SK-N-MC (cell line): ENCODE data around the gene ZMYND8.

Source experiments
- DNase-seq: peaks from one replicate; pipeline ENCODE4 v3.0.0-alpha.2; 2011; ENCODE audit warnings: low read depth, low spot score
- H3K27ac ChIP-seq: fragments of 200-600 bp; sonication (generic); 2 replicates; pipeline ENCODE4 v1.5.1; 2016; ENCODE audit warnings: mixed run types
- H3K36me3 ChIP-seq: fragments of 200-600 bp; sonication (generic); 2 replicates; pipeline ENCODE4 v1.6.1; 2017; ENCODE audit warnings: antibody characterized with exemption, low read length, mixed read lengths; ENCODE audit not compliant: insufficient read depth
- H3K4me3 ChIP-seq: fragments of 200-600 bp; sonication (generic); 2 replicates; pipeline ENCODE4 v1.5.1; 2016
- H3K9ac ChIP-seq: fragments of 200-600 bp; sonication (generic); 2 replicates; pipeline ENCODE4 v1.8.0; 2017; ENCODE audit warnings: mixed run types, mixed read lengths; ENCODE audit not compliant: insufficient read length
- H3K9me3 ChIP-seq: fragments of 200-600 bp; sonication (generic); 2 replicates; pipeline ENCODE4 v1.6.1; 2017; ENCODE audit warnings: low read depth, mild to moderate bottlenecking, antibody characterized with exemption, low read length, moderate library complexity, mixed read lengths
- EZH2 ChIP-seq: fragments of 200-600 bp; sonication (generic); IDR thresholded peaks from one replicate; pipeline ENCODE4 v1.6.1; 2017; ENCODE audit warnings: antibody characterized with exemption
- FOXP2 ChIP-seq: optimal IDR thresholded peaks from 2 replicates; pipeline ENCODE3; 2011; ENCODE audit warnings: mild to moderate bottlenecking, moderate library complexity; ENCODE audit not compliant: insufficient read depth; ENCODE audit errors: extremely low read length, control extremely low read depth
- POLR2AphosphoS5 ChIP-seq: IDR thresholded peaks from 2 replicates; pipeline ENCODE4 v1.6.1; 2012; ENCODE audit warnings: mild to moderate bottlenecking, low read depth, low read length, borderline replicate concordance

The ZMYND8 gene

GRCh38 chr20:47355489-47356219 is 845 bp downstream of the ZMYND8 start:
- H3K4me3 ChIP-seq, result peak overlapping the region; percentile 81
- TF ChIP-seq FOXP2 (no peak), POLR2AphosphoS5 (no peak), EZH2 (no peak)
- H3K36me3 ChIP-seq, result peaks cover 7% of the 10 kb centered on the region; the same call in 1 of the 2 replicates
- no peak for DNase-seq
- H3K27ac ChIP-seq, result peak overlapping the region; percentile 93
- no peaks in the 10 kb centered on the region for H3K9me3 ChIP-seq
- H3K9ac ChIP-seq, result peak overlapping the region; percentile 86

GRCh38 chr20:47354714-47355488 is 1.6 kb downstream of the ZMYND8 start:
- DNase-seq, result no peak
- no peaks in the 10 kb centered on the region for H3K9me3 ChIP-seq
- peak overlapping the region; percentile 93 for H3K27ac ChIP-seq
- H3K9ac ChIP-seq, result peak overlapping the region; percentile 86
- H3K4me3 ChIP-seq, result peak overlapping the region; percentile 81
- peaks cover 7% of the 10 kb centered on the region for H3K36me3 ChIP-seq
- TF ChIP-seq POLR2AphosphoS5 (no peak), FOXP2 (no peak), EZH2 (no peak)

DNA sequence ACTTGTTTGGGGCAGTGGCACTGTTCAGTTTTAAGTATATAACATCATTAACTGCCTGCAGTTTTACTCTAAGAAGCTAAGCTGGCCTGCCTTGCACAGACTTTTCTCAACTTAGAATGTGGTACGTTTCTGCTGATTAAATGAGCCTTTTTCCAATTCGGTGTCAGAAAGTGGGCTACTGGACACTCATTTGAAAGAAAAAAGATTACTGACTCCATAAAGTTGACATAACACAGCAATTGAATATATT is 2.1 kb downstream of the ZMYND8 start:
- Histone ChIP-seq H3K27ac (peak overlapping the region; percentile 93), H3K9ac (peak overlapping the region; percentile 86), H3K36me3 (peaks cover 12% of the 10 kb centered on the region), H3K9me3 (no peaks in the 10 kb centered on the region), H3K4me3 (peak overlapping the region; percentile 81)
- no peak for TF ChIP-seq POLR2AphosphoS5
- no peak for TF ChIP-seq FOXP2
- no peak for TF ChIP-seq EZH2
- no peak for DNase-seq

- Histone ChIP-seq H3K9me3 (no peaks in the 10 kb centered on the region), H3K4me3 (peak overlapping the region; percentile 81), H3K9ac (peak overlapping the region; percentile 86), H3K27ac (peak overlapping the region; percentile 93), H3K36me3 (peaks cover 15% of the 10 kb centered on the region)
- TF ChIP-seq FOXP2 (no peak), POLR2AphosphoS5 (no peak), EZH2 (no peak)
- DNase-seq, result no peak
These were observed 2.6 kb downstream of the ZMYND8 start for GRCh38 chr20:47353692-47354463.

DNA sequence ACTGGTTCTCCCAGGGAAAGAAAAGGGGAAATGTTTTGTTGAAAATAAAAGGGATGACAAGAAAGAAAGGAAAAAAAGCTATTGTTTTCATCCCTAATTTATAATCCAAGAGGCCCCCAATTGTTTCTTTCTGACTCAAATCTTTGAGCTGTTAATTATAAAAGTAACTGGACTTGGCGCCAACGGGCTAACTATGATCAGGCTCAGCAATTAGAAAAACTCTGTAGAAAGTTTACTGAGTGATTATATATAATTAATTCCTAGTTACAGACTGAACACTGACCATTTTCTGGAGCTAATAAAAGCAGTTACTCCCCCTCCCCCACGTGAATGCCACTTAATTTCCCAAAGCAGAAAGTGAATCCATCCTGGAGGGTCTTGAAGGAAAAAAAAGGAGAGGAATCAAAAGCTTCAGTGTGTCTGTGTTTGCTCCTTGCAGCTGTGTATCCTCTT is 3.2 kb downstream of the ZMYND8 start:
- no peaks in the 10 kb centered on the region for H3K9me3 ChIP-seq
- TF ChIP-seq EZH2 (no peak), FOXP2 (no peak), POLR2AphosphoS5 (no peak)
- H3K4me3 ChIP-seq, result peak overlapping the region; percentile 81
- peak overlapping the region; percentile 51 for H3K9ac ChIP-seq
- H3K27ac ChIP-seq, result peak overlapping the region; percentile 93
- no peak for DNase-seq
- peaks cover 21% of the 10 kb centered on the region for H3K36me3 ChIP-seq

DNA sequence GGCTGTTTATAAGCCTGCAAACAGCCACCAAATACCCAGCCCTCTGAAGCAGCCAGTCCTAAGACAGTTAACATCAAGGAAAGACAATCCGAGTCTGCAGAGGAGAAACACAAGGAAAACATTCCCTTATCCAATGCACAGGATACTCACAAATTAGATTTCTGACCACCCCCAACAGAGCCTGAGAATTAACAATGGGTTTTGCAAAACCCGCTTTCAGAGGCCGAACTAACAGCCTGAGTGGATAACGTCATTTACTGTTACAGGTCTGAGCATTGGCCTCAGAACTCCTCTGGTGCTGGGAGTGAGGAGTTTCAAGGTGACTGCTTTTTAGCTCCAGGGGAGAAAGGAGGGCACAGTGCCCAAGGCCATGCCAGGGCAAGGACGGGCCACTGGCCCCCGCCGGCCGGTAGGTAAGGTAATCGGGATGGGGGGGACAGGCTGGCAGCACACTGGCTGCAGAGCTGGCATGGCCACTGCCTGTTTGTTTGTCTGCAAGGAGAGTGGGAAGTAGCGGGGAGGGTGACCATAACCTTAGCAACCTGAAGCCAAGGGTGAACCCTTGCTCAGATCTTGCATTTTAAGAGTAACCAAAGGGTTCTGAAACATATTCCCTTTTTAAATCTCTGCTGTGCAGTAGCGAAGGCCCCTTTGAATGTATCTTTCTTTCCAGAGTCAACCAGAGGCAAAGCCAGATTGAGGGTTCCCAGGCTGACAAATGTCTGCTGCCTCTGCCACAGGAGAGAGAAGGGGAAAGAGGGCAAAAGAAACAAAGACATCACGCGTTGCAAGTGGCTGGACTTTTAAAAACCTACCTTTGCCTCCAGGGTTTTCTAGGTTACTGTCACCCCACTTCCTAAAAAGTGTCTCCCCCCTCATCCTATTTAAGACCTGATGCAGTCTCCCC is 3.9 kb downstream of the ZMYND8 start:
- Histone ChIP-seq H3K4me3 (0 out of 2 replicates have a peak overlapping the region, but pooled peaks have one; percentile 27), H3K36me3 (peaks cover 27% of the 10 kb centered on the region), H3K9me3 (no peaks in the 10 kb centered on the region), H3K9ac (no peak overlapping the region), H3K27ac (no peak overlapping the region)
- no peak for TF ChIP-seq FOXP2
- no peak for TF ChIP-seq POLR2AphosphoS5
- DNase-seq, result no peak

DNA sequence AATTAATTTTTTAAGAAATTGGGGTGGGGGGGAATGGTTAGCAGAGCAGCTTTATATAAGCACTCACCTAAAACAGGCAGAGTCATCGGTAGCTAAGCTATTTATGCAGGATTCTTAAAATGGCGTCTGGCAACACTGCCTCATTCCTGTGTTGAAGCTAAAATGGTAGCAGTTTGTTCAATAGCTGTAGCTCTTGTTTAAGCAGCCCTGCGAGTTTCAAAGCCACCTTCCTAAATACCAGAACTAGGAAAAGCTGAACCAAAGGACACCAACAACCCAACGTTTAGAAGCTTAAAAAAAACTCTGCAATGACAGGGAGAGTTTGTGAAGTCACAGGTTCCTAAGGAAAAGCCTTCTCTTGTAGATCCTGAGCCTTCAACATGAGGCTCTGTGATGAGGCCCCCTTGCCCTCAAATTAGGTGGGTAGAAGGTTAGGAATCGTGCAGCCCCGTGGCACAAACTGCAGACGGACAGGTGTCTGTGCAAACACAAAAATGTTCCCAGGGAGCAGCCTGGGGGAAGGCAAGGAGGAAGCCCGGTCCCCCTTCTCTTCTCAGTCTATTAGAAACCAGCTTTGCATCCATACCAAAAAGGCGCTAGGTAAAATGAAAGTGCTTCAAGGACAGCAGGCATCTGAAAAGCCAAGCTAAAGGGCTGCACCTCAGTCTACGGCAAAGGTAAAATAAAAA is 4.7 kb downstream of the ZMYND8 start:
- DNase-seq, result no peak
- Histone ChIP-seq H3K4me3 (peak overlapping the region; percentile 3), H3K9me3 (no peaks in the 10 kb centered on the region), H3K9ac (no peak overlapping the region), H3K27ac (peak overlapping the region; percentile 63; the same call in 1 of the 2 replicates), H3K36me3 (peaks cover 32% of the 10 kb centered on the region)
- TF ChIP-seq EZH2 (no peak), FOXP2 (no peak), POLR2AphosphoS5 (no peak)
